ENCODE measurements around the gene LDB2.

DNA sequence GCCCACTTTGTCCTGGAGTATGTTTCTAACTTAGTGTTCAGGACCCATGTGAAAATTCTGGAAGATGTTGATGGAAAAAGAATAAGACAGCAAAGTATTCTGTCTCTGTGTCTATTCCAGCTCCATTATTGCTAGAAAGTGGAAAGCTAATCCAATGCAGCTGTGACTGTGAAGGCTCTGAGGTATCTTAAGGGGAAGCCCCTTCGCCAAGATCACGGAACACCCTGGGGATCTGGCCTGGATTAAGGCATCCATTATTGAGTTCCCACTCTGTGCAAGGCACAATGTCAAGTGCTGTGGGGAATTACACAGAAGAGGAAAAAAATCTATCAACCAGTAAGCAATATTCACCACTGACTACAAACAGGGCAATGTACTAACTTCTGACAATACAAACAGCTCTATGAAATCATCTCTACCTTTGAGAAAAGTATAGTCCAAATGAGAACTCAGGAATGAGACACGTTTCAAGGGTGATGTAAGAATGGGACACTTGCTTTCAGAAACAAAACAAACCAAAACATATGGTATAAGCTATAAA lies 222.1 kb downstream of the LDB2 start:
- TF ChIP-seq CTCF (IDR thresholded peaks at IDR 0.05) (no peak), EZH2 (IDR thresholded peaks at IDR 0.05; ENCODE audit: borderline replicate concordance, insufficient read depth, low read depth, low read length, poor library complexity, severe bottlenecking) (no peak)
